Fibroblast of peridontal ligament (primary cell): ENCODE results near the gene SDHAF3.
"Not testable (repeated sequence)": the region's sequence is repeated elsewhere in the genome, so short reads cannot be mapped to it uniquely, and the experiment has no call there.

ENCODE experiments used
- DNase-seq: peaks from one replicate; pipeline ENCODE4 v3.0.0-alpha.2; 2010; ENCODE audit errors: extremely low read depth

The SDHAF3 gene

DNA sequence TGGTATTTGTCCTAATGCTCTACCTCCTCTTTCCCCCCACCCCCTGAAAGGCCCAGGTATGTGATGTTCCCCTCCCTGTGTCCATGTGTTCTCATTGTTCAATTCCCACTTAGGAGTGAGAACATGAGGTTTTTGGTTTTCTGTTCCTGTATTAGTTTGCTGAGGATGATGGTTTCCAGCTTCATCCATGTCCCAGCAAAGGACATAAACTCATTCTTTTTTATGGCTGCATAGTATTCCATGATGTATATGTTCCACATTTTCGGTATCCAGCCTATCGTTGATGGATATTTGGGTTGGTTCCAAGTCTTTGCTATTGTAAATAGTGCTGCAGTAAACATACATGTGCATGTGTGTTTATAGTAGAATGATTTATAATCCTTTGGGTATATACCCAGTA, 5.6 kb downstream of the SDHAF3 start:
- DNase-seq: not testable (repeated sequence)

GRCh38 chr7:97126483-97127171, 9.1 kb downstream of the SDHAF3 start:
- no peak for DNase-seq

- no peak for DNase-seq
Measured at GRCh38 chr7:97128736-97129135, 11.2 kb downstream of the SDHAF3 start.

- no peak for DNase-seq
Measured at GRCh38 chr7:97130417-97131139, 13.1 kb downstream of the SDHAF3 start.

DNA sequence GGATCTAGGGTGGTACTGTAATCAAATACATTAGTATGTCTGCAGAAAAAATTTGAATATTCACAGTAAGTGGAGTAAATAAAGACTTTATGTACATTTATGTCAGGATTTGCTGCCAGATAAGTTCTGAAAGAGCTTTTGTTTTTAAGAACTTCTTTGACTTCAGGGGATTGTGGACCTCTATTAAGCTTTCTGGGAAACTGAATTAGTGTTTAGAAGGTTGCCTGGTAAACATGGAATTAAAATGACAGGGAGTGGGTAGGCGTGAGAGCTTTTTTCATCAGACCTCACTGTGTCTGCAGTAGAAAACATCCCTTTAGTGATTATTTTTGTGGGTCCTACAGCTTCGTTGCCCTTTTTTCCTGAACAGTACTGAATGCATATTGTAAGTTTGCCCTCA, 15.7 kb downstream of the SDHAF3 start:
- no peak for DNase-seq

GRCh38 chr7:97138830-97139229, 21.3 kb downstream of the SDHAF3 start:
- DNase-seq: no peak

GRCh38 chr7:97145068-97145467, 27.6 kb downstream of the SDHAF3 start:
- DNase-seq: peak; percentile 80

- peak; percentile 58 for DNase-seq
Measured at GRCh38 chr7:97149843-97150242, 32.3 kb downstream of the SDHAF3 start.

DNA sequence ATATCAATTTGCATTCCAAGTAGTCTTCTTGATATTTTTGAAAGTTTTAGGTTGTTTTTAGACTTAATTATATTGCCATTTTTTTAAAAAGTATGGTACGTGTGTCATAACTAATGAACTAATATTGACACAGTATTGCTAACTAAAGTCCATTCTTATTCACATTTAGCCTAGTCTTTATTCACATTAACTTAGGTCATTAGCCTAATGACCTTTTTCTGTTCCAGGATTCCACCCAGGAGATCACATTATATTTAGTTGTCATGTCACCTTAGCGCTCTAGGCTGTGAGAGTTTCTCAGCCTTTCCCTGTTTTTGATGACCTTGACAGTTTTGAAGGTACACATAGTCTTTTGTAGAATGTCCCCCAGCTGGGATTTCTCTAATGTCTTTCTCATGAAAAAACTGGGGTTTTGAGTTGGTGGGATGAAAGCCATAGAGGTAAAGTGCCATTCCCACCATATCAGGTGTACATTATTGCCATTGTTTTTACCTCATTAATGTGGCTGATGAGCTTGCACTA, 38.5 kb downstream of the SDHAF3 start:
- DNase-seq: no peak

DNA sequence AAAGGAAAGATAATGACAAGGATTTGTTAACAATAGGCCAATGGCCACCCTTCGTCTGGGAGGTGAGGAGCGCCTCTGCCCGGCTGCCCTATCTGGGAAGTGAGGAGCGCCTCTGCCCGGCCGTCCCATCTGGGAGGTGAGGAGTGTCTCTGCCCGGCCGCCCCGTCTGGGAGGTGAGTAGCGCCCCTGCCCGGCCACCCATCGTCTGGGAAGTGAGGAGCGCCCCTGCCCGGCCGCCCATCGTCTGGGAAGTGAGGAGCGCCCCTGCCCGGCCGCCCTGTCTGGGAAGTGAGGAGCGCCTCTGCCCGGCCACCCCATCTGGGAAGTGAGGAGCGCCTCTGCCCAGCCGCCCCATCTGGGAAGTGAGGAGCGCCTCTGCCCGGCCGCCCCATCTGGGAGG, 42.5 kb downstream of the SDHAF3 start:
- DNase-seq: not testable (repeated sequence)

DNA sequence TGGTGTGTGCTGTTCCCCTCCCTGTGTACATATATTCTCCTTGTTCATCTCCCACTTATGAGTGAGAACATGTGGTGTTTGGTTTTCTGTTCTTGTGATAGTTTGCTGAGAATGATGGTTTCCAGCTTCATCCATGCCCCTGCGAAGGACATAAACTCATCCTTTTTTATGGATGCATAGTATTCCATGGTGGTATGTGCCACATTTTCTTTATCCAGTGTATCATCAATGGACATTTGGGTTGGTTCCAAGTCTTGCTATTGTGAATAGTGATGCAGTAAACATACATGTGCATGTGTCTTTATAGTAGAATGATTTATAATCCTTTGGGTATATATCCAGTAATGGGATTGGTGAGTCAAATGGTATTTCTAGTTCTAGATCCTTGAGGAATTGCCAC, 44.1 kb downstream of the SDHAF3 start:
- not testable (repeated sequence) for DNase-seq

GRCh38 chr7:97166308-97166707, 48.8 kb downstream of the SDHAF3 start:
- no peak for DNase-seq

DNA sequence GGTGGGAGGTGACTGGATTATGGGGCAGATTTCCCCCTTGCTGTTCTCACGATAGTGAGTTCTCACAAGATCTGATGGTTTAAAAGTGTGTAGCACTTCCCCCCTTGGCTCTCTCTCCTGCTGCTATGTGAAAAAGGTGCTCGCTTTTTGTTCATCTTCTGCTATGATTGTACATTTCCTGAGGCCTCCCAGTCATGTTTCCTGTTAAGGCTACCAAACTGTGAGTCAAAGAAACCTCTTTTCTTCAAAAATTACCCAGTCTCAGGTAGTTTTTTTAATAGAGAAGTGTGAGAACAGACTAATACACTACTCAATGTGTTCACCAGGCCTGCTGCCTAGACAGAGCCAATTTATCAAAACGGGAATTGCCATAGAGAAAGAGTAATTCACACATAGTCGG, 49.7 kb downstream of the SDHAF3 start:
- DNase-seq: no peak

DNA sequence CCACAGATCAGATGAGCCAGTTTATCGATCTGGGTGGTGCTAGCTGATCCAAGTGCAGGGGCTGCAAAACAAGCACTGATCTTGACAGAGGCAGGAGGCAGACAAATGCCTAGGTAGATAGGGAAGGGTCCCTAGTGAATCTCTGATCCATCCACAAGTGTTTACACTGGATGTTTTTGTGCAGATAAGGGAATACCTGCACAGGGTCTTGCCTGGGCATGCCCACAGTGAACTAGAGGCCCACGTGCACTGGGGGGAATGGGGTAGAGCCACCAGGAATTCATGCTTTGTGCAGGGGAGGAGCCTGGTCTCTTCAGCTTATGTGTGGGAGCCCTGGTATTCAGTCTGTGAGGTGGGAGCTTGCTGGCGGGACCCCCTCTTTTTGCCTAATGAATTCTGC, 50.3 kb downstream of the SDHAF3 start:
- DNase-seq: no peak

DNA sequence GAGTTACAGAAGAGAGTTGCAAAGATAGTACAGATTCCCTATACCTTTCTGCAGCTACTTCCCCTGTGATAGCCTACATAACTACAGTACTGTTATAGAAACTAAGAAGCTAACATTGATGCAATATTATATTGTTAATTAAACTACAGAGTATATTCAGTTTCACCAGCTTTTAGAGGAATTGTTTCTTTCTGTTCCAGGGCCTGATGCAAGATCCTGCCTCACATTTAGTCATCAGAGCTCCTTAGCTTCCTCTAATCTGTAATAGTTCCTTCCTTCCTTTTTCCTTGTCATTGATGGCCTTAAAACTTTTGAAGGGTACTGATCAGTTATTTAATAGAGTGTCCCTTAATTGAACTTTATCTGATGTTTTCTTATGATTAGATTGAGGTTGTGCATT, 56.8 kb downstream of the SDHAF3 start:
- peak; percentile 16 for DNase-seq

GRCh38 chr7:97179454-97180104, 62.1 kb downstream of the SDHAF3 start:
- DNase-seq: peak; percentile 80

GRCh38 chr7:97187067-97187466, 69.6 kb downstream of the SDHAF3 start:
- peak; percentile 65 for DNase-seq

DNA sequence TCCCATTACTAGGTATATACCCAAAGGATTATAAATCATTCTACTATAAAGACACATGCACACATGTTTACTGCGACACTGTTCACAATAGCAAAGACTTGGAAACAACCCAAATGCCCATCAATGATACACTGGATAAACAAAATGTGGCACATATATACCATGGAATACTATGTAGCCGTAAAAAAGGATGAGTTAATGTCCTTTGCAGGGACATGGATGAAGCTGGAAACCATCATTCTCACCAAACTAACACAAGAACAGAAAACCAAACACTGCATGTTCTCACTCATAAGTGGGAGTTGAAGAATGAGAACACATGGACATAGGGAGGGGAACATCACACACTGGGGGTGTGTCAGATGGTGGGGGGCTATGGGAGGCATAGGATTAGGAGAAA, 78.7 kb downstream of the SDHAF3 start:
- not testable (repeated sequence) for DNase-seq

GRCh38 chr7:97198596-97198995, 81.1 kb downstream of the SDHAF3 start:
- no peak for DNase-seq

GRCh38 chr7:97200018-97200417, 82.5 kb downstream of the SDHAF3 start:
- DNase-seq: no peak

DNA sequence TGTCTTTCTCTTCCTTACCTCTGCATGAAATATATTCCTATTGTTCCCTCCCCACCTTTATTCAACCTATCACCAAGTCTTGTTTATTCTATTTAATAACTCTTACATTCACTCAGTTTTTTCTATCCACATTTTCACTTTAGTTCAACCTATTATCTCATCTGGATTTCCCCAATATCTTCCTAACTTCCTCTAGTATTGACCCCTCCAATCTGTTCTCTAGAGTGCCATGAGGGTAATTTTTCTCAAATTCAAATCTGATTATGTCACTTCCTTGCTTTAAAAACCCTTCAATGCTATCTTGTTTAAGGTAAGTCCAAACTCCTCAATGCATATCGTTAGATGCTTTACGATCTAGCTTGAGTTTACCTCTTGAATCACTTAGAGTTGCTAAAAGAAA, 86.5 kb downstream of the SDHAF3 start:
- DNase-seq: no peak

GRCh38 chr7:97204821-97205220, 87.3 kb downstream of the SDHAF3 start:
- DNase-seq: no peak

- no peak for DNase-seq
Measured at GRCh38 chr7:97215556-97215955, 98.1 kb downstream of the SDHAF3 start.
